ENCODE results near the gene TBC1D5.
"Not testable (repeated sequence)": the region's sequence is repeated elsewhere in the genome, so short reads cannot be mapped to it uniquely, and the experiment has no call there.

- not testable (repeated sequence) for TF ChIP-seq POLR2A, CTCF (IDR thresholded peaks at IDR 0.05)
Observed at GRCh38 chr3:17392516-17392915, 349.9 kb downstream of the TBC1D5 start.
